Measurements from ENCODE around the gene TSPAN31. TPM values are rescaled to one million over a fixed set of nuclear protein-coding genes. Genes with fewer than 3 reads are reported as not detected.
"Not testable (repeated sequence)": the region's sequence is repeated elsewhere in the genome, so short reads cannot be mapped to it uniquely, and the experiment has no call there.

TSPAN31 gene, protein sequence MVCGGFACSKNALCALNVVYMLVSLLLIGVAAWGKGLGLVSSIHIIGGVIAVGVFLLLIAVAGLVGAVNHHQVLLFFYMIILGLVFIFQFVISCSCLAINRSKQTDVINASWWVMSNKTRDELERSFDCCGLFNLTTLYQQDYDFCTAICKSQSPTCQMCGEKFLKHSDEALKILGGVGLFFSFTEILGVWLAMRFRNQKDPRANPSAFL
- total RNA-seq: 44.0 TPM

DNA sequence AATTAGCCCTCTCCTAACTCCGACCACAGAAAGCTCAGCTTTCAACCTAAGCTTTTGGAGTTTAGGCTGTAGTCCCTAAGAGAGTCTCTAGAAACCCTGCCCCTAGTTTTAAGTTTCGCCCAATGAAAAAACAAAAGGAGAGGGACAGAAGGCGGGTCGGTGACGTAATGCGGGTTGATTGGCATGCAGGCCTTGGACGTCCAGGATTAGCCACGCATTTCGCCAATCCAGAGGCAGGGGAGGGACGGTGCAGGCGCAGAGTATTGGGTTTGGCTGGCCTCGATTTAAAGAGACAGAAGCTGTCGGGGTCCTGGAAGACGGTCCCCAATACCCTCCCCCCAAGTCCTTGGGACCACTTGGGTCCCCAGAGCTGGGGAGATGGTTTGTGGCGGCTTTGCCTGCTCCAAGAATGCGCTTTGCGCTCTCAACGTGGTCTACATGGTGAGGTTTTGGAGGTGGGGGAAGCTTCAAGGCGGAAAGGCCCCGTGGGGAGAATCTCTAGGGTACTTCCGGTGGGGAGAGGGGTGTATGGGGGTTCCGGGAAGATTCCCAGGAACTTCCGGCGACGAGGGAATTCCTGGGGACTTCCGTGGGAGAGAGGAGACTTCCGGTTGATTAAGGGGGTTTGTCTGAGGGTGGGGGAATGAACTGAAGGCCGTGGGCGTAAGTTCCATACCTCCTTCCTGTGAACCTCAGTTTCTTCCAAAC, at the start of gene TSPAN31:
TSPAN31 (plus strand) TSS at position 263 of the 708 bp plus-strand sequence; CDS start at position 379, 116 bp downstream.
- peak; percentile 99 for DNase-seq

DNA sequence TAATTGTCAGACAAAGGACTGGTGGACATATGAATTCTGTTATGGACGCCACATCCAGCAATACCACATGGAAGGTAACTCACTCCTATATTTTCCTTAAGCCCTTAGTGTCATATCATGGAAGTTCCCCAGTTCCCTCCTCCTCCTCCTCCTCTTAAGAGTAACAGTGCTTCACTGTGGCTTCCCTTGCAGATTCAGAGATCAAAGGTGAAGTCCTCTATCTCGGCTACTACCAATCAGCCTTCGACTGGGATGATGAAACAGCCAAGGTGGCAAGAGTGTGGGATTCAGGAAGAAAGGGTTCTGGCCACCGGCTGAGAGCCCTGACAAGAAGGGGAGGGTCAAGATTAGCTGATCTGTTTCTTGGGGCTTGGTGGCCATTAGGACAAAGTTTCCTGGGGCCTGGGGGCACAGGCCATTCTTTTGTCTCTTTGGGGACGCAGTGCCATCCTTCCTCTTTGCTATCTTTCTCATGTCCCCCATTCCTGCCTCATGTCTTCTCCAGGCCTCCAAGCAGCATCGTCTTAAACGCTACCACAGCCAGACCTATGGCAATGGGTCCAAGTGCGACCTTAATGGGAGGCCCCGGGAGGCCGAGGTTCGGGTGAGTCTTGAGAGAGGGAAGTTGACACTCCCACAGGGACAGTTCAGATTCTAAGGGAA, 48.9 kb upstream of the TSPAN31 start:
- no peak for DNase-seq

DNA sequence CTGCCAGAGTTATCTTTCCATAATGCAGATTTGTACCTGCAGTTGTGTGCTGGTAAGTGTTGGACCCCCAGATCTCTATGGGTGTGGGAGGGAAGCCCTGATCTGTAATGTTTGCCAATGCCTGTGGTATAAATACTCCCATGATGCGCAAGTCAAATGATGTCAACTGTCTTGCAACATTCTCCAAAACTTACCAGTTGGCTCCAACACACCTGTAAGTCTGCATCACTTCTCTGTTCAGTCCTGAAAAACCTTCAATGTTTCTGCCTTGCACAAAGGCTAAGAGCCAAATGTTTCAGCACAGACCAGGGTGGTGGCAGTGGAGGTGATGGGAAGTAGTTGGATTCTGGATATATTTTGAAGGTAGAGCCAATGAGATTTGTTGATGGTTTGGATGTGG, 47.8 kb upstream of the TSPAN31 start:
- DNase-seq: no peak

DNA sequence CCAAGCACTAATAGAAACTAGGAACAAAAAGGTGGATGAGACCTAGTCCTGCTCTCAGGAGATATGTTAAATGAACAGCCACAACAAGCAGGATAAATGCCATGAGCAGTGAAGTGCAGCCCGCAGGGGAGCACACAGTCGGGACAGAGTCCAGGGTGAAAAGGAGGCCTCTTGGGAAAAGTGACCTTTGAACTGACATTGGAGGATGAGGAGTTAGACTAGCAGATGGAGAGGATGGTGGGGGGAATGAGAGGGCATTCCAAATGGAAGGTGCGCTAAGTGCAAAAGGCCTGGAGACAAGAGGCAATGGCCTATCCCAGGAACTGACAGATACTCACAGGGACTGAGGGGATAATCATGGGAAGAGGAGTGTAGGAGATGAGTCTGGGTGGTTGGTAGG, 46.4 kb upstream of the TSPAN31 start:
- no peak for DNase-seq

DNA sequence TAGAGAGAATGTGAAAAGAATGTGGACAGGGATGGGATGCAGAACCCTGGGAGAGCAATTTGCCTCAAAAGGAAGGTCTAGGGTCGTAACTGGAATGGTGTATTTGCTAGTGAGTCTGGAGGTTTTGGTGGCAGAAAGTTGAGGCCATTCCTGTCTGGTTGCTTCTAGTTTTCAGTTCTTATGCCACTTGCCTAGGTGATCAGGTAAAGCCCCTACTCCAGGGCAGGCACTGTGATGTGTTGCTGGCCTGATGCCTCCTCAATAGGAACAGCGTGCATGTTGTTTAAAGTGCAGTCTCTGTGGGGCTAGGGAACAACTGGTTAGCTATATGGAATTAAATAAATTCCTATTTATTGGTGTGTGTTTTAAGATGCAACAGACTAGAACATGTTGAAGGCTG, 44.5 kb upstream of the TSPAN31 start:
- DNase-seq: no peak

DNA sequence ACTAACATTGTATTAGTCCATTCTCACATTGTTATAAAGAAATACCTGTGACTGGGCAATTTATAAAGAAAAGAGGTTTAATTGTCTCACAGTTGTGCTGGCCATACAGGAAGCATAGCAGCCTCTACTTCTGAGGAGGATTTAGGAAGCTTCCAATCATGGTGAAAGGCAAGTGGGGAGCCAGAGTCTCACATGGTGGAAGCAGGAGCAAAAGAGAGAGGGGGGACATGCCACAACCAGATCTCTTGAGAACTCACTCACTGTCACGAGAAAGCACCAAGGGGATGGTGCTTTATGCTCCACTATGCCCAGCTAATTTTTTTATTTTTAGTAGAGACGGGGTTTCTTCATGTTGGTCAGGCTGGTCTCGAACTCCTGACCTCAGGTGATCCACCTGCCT, 37.6 kb upstream of the TSPAN31 start:
- DNase-seq: no peak

DNA sequence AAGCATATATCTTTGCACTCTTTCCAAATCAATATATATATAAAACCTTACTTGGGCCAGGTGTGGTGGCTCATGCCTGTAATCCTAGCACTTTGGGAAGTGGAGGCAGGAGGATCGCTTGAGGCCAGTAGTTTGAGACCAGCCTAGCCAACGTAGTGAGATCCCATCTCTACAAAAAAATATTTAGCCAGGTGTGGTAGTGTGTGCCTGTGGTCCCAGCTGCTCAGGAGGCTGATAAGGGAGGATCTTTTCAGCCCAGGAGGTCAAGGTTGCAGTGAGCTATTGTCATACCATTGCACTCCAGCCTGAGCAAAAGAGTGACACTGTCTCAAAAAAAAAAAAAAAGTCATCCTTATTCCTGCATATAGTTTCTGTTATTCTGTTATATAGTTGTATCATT, 36.5 kb upstream of the TSPAN31 start:
- no peak for DNase-seq

DNA sequence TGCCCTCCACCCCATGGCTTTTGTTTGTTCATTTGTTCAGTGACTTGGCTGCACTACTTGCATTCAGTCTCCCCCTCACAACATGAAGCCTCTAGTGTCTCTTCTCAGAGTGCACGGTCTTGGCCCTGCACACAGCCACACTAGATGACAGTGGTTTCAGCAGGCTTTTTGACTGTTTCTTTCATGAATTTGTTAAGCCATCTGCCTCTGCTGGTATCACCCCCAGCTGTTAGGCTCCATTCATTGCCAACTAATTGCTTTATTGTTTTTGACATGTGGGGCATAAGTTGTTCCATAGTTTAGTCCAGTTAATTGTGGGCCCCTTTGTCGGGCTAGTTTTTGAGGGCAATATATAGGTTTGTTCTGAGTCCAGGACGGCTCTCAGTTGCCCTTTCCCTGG, 32.1 kb upstream of the TSPAN31 start:
- DNase-seq: no peak

DNA sequence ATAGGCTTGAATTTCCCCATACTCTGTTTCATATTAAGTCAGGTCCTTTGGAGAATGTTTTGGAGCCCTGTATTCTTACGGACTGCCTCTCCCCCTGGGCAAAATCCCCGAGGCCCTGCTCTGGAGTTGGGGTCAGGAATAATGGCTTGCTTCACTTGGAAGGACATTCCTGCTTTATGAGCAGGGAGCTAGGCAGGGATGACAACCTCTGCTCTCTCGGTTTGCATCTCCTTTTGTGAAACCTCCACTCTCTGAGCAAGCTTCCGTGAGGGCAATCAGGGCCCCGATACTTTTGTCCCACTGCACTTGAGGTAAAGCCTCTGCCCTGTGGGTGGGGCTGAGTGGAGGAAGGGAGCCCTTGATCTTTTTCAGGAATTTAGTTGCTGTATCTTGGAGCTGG, 31.6 kb upstream of the TSPAN31 start:
- no peak for DNase-seq

DNA sequence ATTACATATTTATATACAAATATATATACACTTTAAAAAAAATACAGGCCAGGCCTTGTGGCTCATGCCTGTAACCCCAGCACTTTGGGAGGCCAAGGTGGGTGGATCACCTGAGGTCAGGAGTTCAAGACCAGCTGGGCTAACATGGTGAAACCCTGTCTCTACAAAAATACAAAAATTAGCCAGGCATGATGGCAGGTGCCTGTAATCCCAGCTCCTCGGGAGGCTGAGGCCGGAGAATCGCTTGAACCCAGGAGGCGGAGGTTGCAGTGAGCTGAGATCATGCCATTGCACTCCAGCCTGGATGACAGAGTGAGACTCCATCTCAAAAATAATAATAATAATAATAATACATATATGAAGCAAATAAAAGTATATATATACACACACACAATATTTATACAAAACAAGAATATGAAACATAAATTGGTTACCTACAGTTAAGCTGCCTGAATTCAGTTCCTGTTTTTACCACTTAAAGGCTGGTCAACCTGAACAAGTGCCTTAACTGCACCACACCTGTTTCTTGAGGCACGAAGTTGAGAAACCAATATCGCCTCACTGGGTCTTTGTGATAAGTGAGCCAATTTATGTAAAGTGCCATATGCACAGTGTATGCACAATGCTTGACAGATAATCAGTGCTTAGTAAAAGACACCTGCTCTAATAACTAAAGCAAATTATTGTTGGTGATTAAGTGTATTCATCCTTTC, 29.6 kb upstream of the TSPAN31 start:
- not testable (repeated sequence) for DNase-seq

DNA sequence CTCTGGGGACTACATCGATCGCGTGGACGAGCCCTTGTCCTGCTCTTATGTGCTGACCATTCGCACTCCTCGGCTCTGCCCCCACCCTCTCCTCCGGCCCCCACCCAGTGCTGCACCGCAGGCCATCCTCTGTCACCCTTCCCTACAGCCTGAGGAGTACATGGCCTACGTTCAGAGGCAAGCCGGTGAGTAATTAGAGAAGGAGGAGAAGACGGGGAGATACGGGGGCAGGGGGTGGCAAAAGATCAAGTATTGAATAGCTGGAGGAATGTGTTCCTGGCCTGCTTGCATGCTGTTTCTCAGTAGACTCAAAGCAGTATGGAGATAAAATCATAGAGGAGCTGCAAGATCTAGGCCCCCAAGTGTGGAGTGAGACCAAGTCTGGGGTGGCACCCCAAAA, 29.1 kb upstream of the TSPAN31 start:
- DNase-seq: no peak

DNA sequence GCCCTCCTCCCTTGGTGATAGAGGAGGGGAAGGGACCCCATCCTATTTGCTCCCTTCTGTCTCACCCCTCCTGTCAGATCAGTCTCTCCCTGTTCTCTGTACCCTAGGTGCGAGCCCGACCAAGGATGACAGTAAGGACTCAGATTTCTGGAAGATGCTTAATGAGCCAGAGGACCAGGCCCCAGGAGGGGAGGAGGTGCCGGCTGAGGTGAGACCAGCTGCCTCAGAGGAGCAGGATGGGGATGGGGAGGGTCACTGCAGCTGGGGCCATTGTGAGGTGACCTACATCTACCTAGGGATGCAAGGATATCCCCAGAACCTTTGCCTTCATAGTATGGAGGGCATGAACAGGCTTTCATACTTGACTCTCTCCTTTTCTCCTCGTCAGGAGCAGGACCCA, 28.5 kb upstream of the TSPAN31 start:
- DNase-seq: no peak

DNA sequence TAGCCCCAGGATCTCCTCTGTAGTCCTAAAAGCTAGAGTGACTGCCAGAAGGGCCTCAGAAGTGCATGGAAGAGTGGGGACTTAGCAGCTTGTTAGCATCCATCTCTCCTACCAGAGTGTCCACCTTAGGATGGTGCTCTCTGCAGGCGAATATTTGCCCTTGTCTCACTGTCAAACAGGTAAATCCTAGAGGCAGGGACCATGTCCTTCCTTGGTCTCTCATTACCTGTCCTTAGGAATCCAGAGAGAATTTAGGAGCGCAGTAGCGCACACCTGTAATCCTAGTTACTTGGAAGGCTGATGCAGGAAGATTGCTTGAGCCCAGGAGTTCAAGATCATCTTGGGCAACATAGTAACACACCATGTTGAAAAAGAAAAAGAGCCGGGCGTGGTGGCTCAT, 27.7 kb upstream of the TSPAN31 start:
- no peak for DNase-seq

DNA sequence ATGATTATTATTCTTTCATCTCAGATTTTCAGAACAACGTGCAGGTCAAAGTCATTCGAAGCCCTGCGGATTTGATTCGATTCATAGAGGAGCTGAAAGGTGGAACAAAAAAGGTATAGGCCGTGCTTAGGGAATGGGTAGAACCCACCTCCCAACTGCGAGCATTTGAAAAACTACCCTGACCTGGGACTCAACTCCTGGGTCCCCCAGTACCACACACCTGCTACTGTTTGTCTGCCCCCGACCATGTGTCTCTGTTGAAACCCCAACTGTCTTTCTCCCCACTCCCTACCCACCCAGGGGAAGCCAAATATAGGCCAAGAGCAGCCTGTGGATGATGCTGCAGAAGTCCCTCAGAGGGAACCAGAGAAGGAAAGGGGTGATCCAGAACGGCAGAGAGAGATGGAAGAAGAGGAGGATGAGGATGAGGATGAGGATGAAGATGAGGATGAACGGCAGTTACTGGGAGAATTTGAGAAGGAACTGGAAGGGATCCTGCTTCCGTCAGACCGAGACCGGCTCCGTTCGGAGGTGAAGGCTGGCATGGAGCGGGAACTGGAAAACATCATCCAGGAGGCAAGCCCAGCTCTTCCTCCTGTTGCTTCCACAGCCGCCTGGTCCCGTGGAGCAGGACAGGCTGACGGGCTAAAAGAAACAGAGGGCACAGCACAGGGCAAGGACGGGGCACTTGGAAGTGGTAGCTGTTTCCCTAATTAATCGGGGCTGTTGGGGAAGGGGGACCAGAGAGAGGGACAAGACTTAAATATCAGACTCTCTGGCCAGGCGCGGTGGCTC, 26.8 kb upstream of the TSPAN31 start:
- DNase-seq: no peak

DNA sequence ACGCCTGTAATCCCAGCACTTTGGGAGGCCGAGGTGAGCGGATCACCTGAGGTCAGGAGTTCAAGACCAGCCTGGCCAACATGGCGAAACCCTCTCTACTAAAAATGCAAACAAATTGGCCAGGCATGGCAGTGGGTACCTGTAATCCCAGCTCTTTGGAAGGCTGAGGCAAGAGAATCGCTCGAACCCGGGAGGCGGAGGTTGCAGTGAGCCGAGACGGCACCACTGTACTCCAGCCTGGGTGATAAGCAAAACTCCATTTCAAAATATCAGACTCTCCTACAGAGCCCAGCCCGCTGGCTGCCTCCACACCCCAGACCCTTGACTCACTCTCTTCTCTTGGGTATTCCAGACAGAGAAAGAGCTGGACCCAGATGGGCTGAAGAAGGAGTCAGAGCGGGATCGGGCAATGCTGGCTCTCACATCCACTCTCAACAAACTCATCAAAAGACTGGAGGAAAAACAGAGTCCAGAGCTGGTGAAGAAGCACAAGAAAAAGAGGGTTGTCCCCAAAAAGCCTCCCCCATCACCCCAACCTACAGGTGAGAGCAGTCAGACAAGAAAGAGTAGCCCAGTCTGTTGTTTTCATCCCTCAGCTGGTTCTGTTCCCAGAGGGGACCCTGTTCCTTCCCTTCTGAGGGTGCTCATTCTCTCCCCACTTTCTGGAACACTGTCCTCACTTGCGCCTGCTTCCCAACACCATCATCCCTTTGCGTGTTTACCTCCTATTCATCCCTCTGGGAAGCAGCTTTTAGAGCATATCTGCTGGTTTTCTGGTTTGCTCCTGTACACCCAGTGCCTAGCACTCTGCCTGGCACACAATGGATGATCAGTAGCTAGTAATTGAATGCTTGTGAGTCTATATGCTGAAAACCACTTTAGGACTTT, 26.0 kb upstream of the TSPAN31 start:
- no peak for DNase-seq

DNA sequence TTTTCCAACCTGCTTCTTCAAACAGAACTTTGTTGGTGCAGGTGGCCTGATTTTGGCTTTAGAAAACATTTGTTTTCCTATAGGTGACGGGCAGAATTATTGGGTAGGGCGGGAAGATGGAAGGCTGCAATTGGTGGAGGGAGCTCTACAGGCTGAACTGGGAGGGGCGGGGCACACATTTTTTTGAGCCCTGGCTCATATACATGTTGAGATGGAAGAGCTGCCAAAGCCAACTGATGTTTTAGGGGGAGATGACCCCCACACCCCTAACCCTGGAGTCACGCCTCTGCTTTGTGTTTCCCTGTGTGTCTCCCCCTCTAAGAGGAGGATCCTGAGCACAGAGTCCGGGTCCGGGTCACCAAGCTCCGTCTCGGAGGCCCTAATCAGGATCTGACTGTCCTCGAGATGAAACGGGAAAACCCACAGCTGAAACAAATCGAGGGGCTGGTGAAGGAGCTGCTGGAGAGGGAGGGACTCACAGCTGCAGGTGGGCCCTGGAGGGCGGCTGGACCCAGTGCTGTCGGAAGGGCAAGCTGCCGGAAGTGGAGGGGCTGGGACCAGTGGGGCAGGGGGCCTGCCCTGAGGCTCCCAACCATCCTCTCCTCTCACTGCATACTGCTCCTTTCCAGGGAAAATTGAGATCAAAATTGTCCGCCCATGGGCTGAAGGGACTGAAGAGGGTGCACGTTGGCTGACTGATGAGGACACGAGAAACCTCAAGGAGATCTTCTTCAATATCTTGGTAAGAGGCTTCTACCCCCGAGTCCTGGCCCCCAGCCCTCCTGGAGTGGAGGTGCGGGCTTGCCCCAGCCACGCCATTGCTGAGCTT, 24.8 kb upstream of the TSPAN31 start:
- DNase-seq: no peak

DNA sequence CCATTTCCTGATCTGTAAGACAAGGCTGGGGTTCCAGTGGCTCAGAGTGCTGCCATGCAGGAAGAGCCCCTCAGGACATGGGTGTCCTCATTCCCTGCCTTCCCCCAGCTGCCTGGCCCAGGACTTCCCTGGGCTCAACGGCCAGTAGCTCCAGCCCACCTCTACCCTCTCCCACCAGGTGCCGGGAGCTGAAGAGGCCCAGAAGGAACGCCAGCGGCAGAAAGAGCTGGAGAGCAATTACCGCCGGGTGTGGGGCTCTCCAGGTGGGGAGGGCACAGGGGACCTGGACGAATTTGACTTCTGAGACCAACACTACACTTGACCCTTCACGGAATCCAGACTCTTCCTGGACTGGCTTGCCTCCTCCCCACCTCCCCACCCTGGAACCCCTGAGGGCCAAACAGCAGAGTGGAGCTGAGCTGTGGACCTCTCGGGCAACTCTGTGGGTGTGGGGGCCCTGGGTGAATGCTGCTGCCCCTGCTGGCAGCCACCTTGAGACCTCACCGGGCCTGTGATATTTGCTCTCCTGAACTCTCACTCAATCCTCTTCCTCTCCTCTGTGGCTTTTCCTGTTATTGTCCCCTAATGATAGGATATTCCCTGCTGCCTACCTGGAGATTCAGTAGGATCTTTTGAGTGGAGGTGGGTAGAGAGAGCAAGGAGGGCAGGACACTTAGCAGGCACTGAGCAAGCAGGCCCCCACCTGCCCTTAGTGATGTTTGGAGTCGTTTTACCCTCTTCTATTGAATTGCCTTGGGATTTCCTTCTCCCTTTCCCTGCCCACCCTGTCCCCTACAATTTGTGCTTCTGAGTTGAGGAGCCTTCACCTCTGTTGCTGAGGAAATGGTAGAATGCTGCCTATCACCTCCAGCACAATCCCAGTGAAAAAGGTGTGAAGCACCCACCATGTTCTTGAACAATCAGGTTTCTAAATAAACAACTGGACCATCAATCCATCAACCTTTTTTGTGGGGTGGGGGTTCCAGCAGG, 23.9 kb upstream of the TSPAN31 start:
- no peak for DNase-seq

DNA sequence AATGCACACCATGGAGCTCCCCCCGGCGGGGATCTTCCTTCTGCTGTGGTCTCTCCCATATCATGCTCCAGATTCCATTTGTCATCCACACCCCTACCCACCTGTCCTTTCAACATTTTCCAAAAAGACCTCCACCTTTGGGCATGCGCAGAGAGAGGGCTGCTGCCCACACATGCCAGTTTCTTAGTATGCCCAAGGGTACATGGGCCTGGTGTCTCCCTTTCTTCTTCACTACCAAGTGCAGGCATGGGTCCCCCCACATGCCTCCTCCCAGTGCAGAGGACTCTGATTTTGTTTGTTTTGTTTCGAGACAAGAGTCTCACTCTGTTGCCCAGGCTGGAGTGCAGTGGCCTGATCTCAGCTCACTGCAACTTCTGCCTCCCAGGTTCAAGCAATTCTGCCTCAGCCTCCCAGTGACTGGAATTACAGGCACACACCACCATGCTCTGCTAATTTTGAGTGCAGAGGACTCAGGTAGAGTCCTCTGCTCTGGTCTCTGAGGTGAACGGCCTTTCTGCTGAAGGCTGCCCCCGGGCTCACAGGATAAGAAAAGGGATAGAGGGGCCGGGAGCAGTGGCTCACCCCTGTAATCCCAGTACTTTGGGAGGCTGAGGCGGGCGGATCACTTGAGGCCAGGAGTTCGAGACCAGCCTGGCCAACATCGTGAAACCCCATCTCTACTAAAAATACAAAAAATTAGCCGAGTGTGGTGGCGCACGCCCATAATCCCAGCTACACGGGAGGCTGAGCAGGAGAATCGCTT, 22.8 kb upstream of the TSPAN31 start:
- not testable (repeated sequence) for DNase-seq

All from skin of body (tissue), 2 donors.